Keratinocyte (primary cell): Measurements from ENCODE around the gene DDIT4L.

Experiments
- CTCF ChIP-seq, 3 experiments: IDR thresholded peaks in 1 of 3; conservative IDR thresholded peaks in 1 of 3; optimal IDR thresholded peaks in 1 of 3; 2 replicates in 2 of 3; 3 replicates in 1 of 3; pipeline versions ENCODE3 to v1.5.1; 2011; ENCODE audit warnings: low read length in 3 of 3, mild to moderate bottlenecking in 3 of 3, moderate library complexity in 2 of 3, control low read depth in 1 of 3, inconsistent platforms in 1 of 3; ENCODE audit not compliant: insufficient read depth in 2 of 3; ENCODE audit errors: extremely low read depth in 1 of 3
- EZH2 ChIP-seq: IDR thresholded peaks from one replicate; pipeline ENCODE4 v1.6.1; 2012; ENCODE audit warnings: inconsistent platforms, mild to moderate bottlenecking, low read length, moderate library complexity

GRCh38 chr4:100169491-100170485 lies 20.5 kb downstream of the DDIT4L start:
- TF ChIP-seq EZH2 (no peak), CTCF (optimal IDR thresholded peaks at IDR 0.05 in 1 of 3, IDR thresholded peaks at IDR 0.05 in 1 of 3, conservative IDR thresholded peaks at IDR 0.05 in 1 of 3; ENCODE audit: extremely low read depth in 1 of 3, insufficient read depth in 2 of 3, low read length in 3 of 3) (no peak)
